DMS 273 treated with DMSO at 0.1 percent for 48 hours (cell line): Measurements from ENCODE around the gene LYG2.
"Not testable (repeated sequence)": the region's sequence is repeated elsewhere in the genome, so short reads cannot be mapped to it uniquely, and the experiment has no call there.

ENCODE experiments used
- DNase-seq: peaks from one replicate; lab custom pipeline; 2025; lab: John Stamatoyannopoulos, UW

LYG2 gene

DNA sequence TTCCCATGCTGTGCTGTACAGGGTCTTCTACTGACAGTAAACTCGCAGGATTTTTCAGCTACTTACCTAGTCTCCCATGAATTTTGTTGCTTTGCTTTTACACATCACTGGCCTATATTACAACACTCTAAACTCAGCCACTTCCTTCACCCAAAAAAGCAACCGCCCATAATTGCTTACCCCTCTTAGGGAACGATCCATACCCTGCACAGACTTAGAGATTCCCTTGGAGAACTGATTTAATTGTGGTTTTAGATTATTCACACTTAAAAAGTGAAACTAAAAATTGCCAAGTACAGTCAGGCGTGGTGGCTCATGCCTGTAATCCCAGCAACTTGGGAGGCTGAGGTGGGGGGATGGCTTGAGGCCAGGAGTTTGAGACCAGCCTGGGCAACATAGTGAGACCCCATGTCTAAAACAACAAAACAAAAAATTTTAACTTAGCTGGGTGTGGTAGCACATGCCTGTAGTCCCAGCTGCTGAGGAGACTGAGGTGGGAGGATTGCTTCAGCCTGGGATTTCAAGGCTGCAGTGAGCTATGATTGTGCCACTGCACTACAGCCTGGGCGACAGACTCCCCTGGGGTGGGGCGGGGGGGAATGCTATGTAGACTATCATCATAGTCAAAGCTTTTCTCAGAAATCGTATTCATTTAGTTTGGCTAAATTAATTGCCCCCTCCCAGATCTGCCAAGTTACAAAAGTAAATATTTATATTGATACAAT lies 55.2 kb downstream of the LYG2 start:
- DNase-seq, result no peak

- no peak for DNase-seq
Measured at GRCh38 chr2:99198103-99198841, 57.2 kb downstream of the LYG2 start.

- DNase-seq, result not testable (repeated sequence)
Measured at GRCh38 chr2:99192364-99192763, 63.1 kb downstream of the LYG2 start.
